Glutamatergic neuron (in vitro differentiated cells): ENCODE measurements around the gene PHRF1. TPM values are rescaled to one million over a fixed set of nuclear protein-coding genes. Genes with fewer than 3 reads are reported as not detected.

Experiments used
- DNase-seq: peaks from one replicate; pipeline ENCODE4 v3.0.0; 2022
- H3K27ac Mint-ChIP-seq: one replicate; pipeline ENCODE4 v1.8.0; 2020; ENCODE audit warnings: mild to moderate bottlenecking, mixed read lengths, inconsistent platforms; ENCODE audit not compliant: unreplicated experiment
- H3K27me3 Mint-ChIP-seq: one replicate; pipeline ENCODE4 v1.8.0; 2020; ENCODE audit warnings: mild to moderate bottlenecking, moderate library complexity, mixed read lengths, inconsistent platforms; ENCODE audit not compliant: unreplicated experiment
- H3K36me3 Mint-ChIP-seq: one replicate; pipeline ENCODE4 v1.8.0; 2020; ENCODE audit warnings: mild to moderate bottlenecking, mixed read lengths, inconsistent platforms; ENCODE audit not compliant: unreplicated experiment
- H3K4me1 Mint-ChIP-seq: one replicate; pipeline ENCODE4 v1.8.0; 2020; ENCODE audit warnings: mild to moderate bottlenecking, low read depth, mixed read lengths, inconsistent platforms; ENCODE audit not compliant: unreplicated experiment
- H3K4me3 Mint-ChIP-seq: one replicate; pipeline ENCODE4 v1.8.0; 2020; ENCODE audit warnings: mild to moderate bottlenecking, mixed read lengths, inconsistent platforms; ENCODE audit not compliant: unreplicated experiment
- H3K9me3 Mint-ChIP-seq: one replicate; pipeline ENCODE4 v1.8.0; 2020; ENCODE audit warnings: mild to moderate bottlenecking, moderate library complexity, mixed read lengths, inconsistent platforms; ENCODE audit not compliant: unreplicated experiment
- total RNA-seq: library from RNA; stranded (reverse); fragmentation: NEBNext Ultra II Directional; extraction: Animal tissue kit (Norgen Biotek cat#: 25700); gene quantifications from one replicate; pipeline ENCODE4 v1.2.1, GENCODE V29; 2021; ENCODE audit not compliant: unreplicated experiment
- TF ChIP-seq, protein P1 (sequence below): fragments of 200-600 bp; sonication (generic); IDR thresholded peaks from one replicate; pipeline ENCODE4 v1.5.0; 2021; ENCODE audit not compliant: partially characterized antibody, unreplicated experiment

Gene PHRF1
- total RNA-seq, 1 donor from 2014 or later = 41.6 TPM

- Mint-ChIP-seq H3K27me3 (peaks cover 9% of the 10 kb centered on the region), H3K36me3 (no peaks in the 10 kb centered on the region), H3K4me3 (peak overlapping the region; percentile 85), H3K4me1 (no peaks in the 10 kb centered on the region), H3K27ac (peak overlapping the region; percentile 28), H3K9me3 (peaks cover 2% of the 10 kb centered on the region)
- TF ChIP-seq, protein P1, sequence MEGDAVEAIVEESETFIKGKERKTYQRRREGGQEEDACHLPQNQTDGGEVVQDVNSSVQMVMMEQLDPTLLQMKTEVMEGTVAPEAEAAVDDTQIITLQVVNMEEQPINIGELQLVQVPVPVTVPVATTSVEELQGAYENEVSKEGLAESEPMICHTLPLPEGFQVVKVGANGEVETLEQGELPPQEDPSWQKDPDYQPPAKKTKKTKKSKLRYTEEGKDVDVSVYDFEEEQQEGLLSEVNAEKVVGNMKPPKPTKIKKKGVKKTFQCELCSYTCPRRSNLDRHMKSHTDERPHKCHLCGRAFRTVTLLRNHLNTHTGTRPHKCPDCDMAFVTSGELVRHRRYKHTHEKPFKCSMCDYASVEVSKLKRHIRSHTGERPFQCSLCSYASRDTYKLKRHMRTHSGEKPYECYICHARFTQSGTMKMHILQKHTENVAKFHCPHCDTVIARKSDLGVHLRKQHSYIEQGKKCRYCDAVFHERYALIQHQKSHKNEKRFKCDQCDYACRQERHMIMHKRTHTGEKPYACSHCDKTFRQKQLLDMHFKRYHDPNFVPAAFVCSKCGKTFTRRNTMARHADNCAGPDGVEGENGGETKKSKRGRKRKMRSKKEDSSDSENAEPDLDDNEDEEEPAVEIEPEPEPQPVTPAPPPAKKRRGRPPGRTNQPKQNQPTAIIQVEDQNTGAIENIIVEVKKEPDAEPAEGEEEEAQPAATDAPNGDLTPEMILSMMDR = no peak
- no peak for DNase-seq
Observed at GRCh38 chr11:567011-567628, 9.2 kb upstream of the PHRF1 start.

DNA sequence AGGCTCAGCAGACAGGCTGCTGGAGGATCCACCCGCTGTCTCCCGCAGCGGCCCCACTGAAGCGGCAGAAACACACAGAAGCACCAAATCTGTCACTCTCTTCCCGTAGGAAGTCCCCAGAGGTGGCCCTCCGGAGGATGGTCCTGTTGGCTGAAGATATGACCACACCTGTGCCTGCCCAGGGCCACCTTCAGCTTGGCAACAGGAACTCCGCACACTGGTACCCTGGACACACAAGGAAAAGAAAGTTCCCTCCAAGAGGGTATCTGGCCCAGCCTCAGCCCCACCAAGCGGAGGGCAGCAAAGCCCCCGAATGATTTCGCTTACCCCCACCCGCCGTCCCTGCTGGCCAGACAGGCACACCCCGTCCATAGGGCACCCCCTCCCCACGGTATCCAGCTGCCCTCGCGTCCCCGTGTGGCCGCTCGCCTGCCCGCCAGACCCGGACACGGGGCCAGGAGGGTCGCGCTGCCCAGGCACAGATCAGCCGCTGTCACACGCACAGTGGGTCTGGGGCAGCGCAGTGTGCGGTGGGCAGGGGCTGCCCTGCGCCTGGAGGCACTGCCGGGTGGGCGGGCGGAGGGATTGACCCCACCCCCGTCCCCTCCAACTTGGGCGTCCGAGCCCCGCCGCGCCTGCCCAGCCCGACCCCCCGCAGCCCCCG, 8.5 kb upstream of the PHRF1 start:
- H3K4me3 Mint-ChIP-seq = peak overlapping the region; percentile 85
- H3K27me3 Mint-ChIP-seq = peaks cover 9% of the 10 kb centered on the region
- H3K4me1 Mint-ChIP-seq = no peaks in the 10 kb centered on the region
- TF ChIP-seq, protein P1 = no peak
- peak overlapping the region; percentile 28 for H3K27ac Mint-ChIP-seq
- no peaks in the 10 kb centered on the region for H3K36me3 Mint-ChIP-seq
- peaks cover 2% of the 10 kb centered on the region for H3K9me3 Mint-ChIP-seq
- no peak for DNase-seq

DNA sequence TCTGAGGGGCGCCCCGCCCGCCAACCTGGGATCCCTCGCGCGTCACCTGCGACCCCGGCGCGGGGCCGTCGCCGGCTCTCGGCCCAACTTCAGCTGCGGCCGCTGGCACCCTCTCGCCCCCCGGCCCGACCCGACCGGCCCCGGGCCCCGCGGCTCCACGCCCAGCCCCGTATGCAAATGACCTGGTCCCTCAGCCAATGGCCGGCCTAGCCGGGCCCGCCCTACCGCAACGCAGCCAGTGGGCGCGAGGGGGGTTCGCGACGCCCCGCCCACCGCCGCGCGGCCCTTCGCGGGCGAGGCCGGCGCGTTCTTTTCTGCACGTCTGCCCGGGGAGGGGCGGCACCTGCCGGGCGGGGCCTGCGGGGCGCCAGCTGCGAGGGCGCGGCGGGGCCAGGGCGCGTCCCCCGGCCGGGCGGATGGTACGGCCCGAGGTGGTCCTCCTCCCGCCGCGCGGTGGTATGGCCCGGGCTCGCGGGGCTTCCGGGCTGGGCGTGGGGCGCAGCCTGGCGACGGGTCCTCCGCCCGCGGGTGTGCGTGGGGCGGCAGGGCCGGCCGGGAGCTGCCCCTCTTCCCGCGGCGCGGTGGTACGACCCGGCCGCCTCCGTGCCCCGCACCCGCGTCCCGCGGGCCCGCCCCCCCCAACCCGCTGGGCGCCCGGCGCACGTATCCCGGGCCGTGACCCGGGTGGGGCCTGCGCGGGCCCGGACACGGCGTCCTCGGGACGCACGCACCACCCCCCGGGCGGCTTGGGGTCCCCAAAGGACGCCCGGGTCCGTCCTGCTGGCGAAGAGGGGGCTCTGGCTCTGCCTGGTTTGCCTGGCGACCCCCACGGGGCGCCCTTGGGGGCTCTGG, 7.7 kb upstream of the PHRF1 start:
- peaks cover 9% of the 10 kb centered on the region for H3K27me3 Mint-ChIP-seq
- peak overlapping the region; percentile 75 for H3K27ac Mint-ChIP-seq
- H3K4me3 Mint-ChIP-seq = peak overlapping the region; percentile 81
- DNase-seq = peak; percentile 96
- H3K36me3 Mint-ChIP-seq = no peaks in the 10 kb centered on the region
- TF ChIP-seq, protein P1 = no peak
- H3K4me1 Mint-ChIP-seq = no peaks in the 10 kb centered on the region
- peaks cover 2% of the 10 kb centered on the region for H3K9me3 Mint-ChIP-seq

GRCh38 chr11:569158-569885, 6.9 kb upstream of the PHRF1 start:
- peak overlapping the region; percentile 81 for H3K4me3 Mint-ChIP-seq
- peaks cover 9% of the 10 kb centered on the region for H3K27me3 Mint-ChIP-seq
- DNase-seq = no peak
- H3K9me3 Mint-ChIP-seq = peaks cover 5% of the 10 kb centered on the region
- TF ChIP-seq, protein P1 = no peak
- H3K36me3 Mint-ChIP-seq = no peaks in the 10 kb centered on the region
- H3K27ac Mint-ChIP-seq = peak overlapping the region; percentile 75
- H3K4me1 Mint-ChIP-seq = peaks cover 4% of the 10 kb centered on the region
